Esophagus muscularis mucosa (tissue), 4 donors: Measurements from ENCODE around the gene LKAAEAR1. TPM values are rescaled to one million over a fixed set of nuclear protein-coding genes. Genes with fewer than 3 reads are reported as not detected.

Experiments
- DNase-seq: peaks from one replicate; pipeline ENCODE4 v3.0.0-alpha.2; 2017; ENCODE audit errors: extremely low spot score
- H3K27ac ChIP-seq, 4 donors: fragments of 200-600 bp; sonication (generic); replicated peaks in 1 of 4; 1 replicate in 3 of 4; 2 replicates in 1 of 4; pipeline ENCODE4 v1.5.1; 2016 to 2019; ENCODE audit warnings: mild to moderate bottlenecking in 1 of 4
- H3K27me3 ChIP-seq, 4 donors: fragments of 200-600 bp; sonication (generic); one replicate each; pipeline versions ENCODE4 v1.5.1 to v1.6.0; 2016 to 2019
- H3K36me3 ChIP-seq, 4 donors: fragments of 200-600 bp; sonication (generic); one replicate each; pipeline ENCODE4 v1.5.1; 2016 to 2019
- H3K4me1 ChIP-seq, 4 donors: fragments of 200-600 bp; sonication (generic); one replicate each; pipeline ENCODE4 v1.5.1; 2016 to 2019
- H3K4me3 ChIP-seq, 4 donors: fragments of 200-600 bp; sonication (generic); 1 replicate in 2 of 4; 2 replicates in 2 of 4; pipeline ENCODE4 v1.5.1; 2016 to 2019; ENCODE audit warnings: mild to moderate bottlenecking in 4 of 4, moderate library complexity in 1 of 4
- H3K9me3 ChIP-seq, 4 donors: fragments of 200-600 bp; sonication (generic); 1 replicate in 3 of 4; 2 replicates in 1 of 4; pipeline ENCODE4 v1.5.1; 2016 to 2019
- EP300 ChIP-seq: sonication (generic); formaldehyde crosslinking; IDR thresholded peaks from one replicate; pipeline ENCODE4 v1.6.1; 2017; ENCODE audit warnings: antibody characterized with exemption
- POLR2A ChIP-seq: fragments of 450-650 bp; IDR thresholded peaks from one replicate; pipeline ENCODE4 v1.6.1; 2017; ENCODE audit warnings: antibody characterized with exemption, moderate library complexity, mild to moderate bottlenecking, low read depth
- POLR2AphosphoS5 ChIP-seq, 2 donors: sonication (generic); formaldehyde crosslinking; IDR thresholded peaks; one replicate each; pipeline ENCODE4 v1.6.1; 2017; ENCODE audit warnings: antibody characterized with exemption in 2 of 2
- WGBS: methylation state at CpG from one replicate; pipeline ENCODE4 v1.1.5; 2018; 5-methylcytosine and 5-hydroxymethylcytosine counted together
- intact Hi-C: fragments of 100-400 bp; cut with DNase I; formaldehyde crosslinking; loops from one replicate; pipeline ENCODE4 v1.15.1; 2023
- total RNA-seq, 4 donors: library from RNA; depleted of rRNA; stranded (reverse); fragments of >200 nt; gene quantifications; one replicate each; pipeline versions ENCODE4 v1.1.0 to v1.2.1, GENCODE V29; 2016
- TF ChIP-seq, protein P1 (sequence below), 3 experiments: fragments of 200-600 bp in 2 of 3; fragments of 450-650 bp in 1 of 3; sonication (generic) in 2 of 3; IDR thresholded peaks; one replicate each; pipeline ENCODE4 v1.5.1; 2017 to 2019; ENCODE audit warnings: antibody characterized with exemption in 3 of 3, mild to moderate bottlenecking in 2 of 3, moderate library complexity in 1 of 3

Gene LKAAEAR1
- total RNA-seq, 4 donors from 2014 or later = not detected

DNA sequence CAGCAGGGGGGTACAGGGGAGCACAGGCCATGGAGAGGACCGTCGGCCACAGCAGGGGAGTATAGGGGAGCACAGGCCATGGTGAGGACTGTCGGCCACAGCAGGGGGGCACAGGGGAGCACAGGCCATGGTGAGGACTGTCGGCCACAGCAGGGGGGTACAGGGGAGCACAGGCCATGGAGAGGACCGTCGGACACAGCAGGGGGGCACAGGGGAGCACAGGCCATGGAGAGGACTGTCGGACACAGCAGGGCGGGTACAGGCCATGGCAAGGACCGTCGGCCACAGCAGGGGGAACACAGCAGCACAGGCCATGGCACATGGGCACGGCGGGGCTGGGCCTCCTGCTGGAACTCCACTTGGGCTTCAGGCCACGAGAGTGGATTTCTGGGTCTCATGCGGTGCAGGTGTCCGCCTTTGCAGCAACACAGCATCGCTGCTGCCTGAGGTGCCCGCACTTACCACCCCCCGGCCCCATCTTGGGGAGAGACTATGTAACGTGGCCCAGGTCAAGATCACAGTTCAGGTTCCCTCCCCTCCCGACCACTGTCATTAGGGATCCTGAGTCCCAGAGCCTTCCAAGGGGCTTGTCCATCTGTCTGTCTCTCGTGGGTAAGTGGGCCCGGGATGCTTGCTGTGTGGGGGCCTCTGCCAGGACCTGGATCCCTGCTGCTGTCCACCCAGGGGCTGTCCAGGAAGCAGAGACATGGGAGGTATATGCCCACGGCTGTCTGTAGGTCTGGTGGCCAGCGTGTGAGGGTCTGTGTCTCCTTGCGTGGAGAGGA is 20.7 kb upstream of the LKAAEAR1 start:
- DNase-seq = no peak
- H3K4me1 ChIP-seq = peaks cover 9 to 15% (median 12%) of the 10 kb centered on the region in 4 donors
- H3K36me3 ChIP-seq = no peaks in the 10 kb centered on the region
- WGBS = 71% methylated on average over 14 of the region's 25 CpGs
- H3K4me3 ChIP-seq = no peak overlapping the region
- peaks cover 0 to 86% (median 20%) of the 10 kb centered on the region in 4 donors for H3K27me3 ChIP-seq
- H3K27ac ChIP-seq = no peak overlapping the region
- no peak for TF ChIP-seq POLR2A
- TF ChIP-seq, protein P1, sequence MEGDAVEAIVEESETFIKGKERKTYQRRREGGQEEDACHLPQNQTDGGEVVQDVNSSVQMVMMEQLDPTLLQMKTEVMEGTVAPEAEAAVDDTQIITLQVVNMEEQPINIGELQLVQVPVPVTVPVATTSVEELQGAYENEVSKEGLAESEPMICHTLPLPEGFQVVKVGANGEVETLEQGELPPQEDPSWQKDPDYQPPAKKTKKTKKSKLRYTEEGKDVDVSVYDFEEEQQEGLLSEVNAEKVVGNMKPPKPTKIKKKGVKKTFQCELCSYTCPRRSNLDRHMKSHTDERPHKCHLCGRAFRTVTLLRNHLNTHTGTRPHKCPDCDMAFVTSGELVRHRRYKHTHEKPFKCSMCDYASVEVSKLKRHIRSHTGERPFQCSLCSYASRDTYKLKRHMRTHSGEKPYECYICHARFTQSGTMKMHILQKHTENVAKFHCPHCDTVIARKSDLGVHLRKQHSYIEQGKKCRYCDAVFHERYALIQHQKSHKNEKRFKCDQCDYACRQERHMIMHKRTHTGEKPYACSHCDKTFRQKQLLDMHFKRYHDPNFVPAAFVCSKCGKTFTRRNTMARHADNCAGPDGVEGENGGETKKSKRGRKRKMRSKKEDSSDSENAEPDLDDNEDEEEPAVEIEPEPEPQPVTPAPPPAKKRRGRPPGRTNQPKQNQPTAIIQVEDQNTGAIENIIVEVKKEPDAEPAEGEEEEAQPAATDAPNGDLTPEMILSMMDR (IDR thresholded peaks at IDR 0.05) = no peak
- no peak for TF ChIP-seq POLR2AphosphoS5 (IDR thresholded peaks at IDR 0.05)
- TF ChIP-seq EP300 = no peak
- intact Hi-C loops = no loop called here
- H3K9me3 ChIP-seq = no peaks in the 10 kb centered on the region

DNA sequence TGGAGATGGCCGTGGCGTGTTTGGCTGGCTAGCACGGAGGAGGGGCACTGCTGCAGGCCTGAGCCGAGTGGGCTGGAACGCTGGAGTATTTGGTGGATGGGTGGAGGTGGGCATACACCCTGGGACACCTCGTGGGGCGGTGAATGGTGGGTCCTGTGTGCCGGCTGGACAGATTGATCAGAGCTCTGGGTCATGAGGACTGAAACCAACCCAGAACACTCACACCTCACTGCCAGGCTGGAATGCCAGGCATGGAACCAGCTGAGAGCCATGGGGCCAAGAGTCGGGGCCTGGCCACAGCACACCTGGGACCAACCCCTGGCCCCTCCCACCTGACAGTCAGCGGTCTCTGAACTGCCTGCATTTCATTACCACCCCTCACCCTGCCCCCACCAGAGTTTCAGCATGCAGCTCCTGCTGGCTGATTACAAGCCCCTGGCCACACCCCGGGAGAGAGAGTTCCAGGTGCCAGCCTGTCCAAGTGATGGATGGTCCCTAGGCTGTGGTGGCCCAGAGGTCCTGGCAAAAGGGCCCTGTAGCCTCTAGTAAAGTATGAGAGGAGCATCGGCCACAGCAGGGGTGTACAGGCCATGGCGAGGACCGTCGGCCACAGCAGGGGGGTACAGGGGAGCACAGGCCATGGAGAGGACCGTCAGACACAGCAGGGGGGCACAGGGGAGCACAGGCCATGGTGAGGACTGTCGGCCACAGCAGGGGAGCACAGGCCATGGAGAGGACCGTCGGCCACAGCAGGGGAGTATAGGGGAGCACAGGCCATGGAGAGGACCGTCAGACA is 19.9 kb upstream of the LKAAEAR1 start:
- TF ChIP-seq POLR2AphosphoS5 (IDR thresholded peaks at IDR 0.05) (no peak), POLR2A (no peak), EP300 (no peak)
- TF ChIP-seq, protein P1 (IDR thresholded peaks at IDR 0.05) = no peak
- Histone ChIP-seq H3K9me3 (no peaks in the 10 kb centered on the region), H3K36me3 (no peaks in the 10 kb centered on the region), H3K27me3 (peaks cover 0 to 85% (median 20%) of the 10 kb centered on the region in 4 donors), H3K4me1 (peaks cover 9 to 15% (median 12%) of the 10 kb centered on the region in 4 donors), H3K4me3 (no peak overlapping the region), H3K27ac (no peak overlapping the region)
- 57% methylated on average over 12 of the region's 20 CpGs for WGBS
- DNase-seq = no peak
- intact Hi-C loops = no loop called here

DNA sequence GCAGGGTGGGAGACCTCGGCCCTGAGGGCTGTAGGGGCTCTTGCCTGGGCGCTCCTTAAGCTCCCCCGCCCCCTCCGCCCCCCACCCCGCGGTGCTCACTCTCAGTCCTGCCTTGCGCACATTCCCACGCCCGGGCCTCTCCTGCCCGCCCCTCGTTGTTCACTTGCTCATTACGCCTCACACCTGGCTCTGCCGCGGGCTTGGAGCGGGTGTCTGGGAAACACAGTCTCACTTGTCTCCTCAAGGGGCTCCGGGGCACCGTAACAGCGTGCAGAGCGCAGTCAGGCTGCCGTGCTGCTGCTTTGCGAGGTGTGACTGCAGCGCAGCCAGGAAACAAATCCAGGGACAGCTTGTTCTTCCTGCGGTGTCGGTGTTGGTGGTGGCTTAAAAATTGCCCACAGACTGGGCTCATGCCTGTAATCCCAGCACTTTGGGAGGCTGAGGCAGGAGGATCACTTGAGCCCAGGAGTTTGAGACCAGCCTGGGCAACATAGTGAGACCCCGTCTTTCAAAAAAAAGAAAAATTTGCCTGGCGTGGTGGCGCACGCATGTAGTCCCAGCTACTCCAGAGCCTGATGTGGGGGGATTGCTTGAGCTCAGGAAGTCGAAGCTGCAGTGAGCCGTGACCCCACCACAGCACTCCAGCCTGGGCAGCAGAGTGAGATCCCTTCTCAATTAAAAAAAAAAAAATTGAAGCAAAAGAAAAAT is 18.6 kb upstream of the LKAAEAR1 start:
- Histone ChIP-seq H3K36me3 (peaks cover 0 to 6% (median 0%) of the 10 kb centered on the region in 4 donors), H3K27ac (no peak overlapping the region), H3K9me3 (no peaks in the 10 kb centered on the region), H3K4me3 (peak overlapping the region in 2 of 4 donors; percentile 46 to 56), H3K27me3 (peaks cover 0 to 87% (median 20%) of the 10 kb centered on the region in 4 donors), H3K4me1 (peaks cover 9 to 15% (median 12%) of the 10 kb centered on the region in 4 donors)
- TF ChIP-seq POLR2A = no peak
- TF ChIP-seq, protein P1 (IDR thresholded peaks at IDR 0.05) = no peak
- TF ChIP-seq POLR2AphosphoS5 (IDR thresholded peaks at IDR 0.05) = no peak
- no peak for TF ChIP-seq EP300
- 29% methylated on average over 25 of the region's 30 CpGs for WGBS
- no peak for DNase-seq
- intact Hi-C loops = no loop called here

DNA sequence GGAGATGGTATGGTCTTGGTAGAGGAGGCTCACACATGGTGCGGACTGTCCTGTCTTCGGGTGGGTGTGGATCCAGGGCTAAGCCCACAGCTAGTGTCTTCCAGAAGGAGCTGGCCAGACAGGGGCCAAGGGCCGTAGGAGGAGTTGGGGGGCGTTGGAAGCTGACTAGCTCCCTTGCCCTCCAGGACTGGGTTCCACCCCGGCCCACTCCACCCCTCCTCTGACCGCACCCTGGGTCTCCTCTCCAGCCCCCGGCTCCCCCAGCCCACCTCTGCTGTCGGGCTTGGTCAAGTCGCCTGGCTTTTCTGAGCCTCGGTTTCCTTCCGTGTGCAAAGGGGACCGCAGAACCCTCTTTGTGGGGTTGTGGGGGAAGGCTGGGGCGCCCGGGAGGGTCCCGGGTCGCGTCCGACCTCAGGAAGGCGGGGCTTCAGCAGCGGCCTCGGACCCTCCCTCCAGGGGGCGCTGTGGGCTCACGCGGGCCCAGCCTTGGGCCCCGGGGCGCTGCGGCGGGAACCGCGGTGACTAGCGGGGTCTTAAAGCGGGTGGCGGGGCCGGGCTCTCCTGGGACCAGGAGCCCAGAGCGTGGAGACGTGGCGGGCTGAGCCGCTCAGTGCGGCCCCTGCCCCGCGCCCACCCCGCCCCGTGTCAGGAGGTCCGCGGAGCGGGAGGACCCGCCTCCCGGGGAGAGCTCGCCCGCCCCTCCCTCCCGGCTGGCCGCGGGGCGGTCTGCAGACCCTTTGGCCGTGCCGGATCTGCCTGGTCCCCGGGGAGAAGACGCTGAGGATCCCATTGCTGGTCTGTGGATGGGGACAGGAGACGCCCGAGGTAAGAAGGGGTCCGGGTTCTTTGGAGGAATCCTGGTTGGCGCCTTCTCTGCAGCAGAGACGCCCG is 17.8 kb upstream of the LKAAEAR1 start:
- Histone ChIP-seq H3K4me1 (peaks cover 9 to 15% (median 12%) of the 10 kb centered on the region in 4 donors), H3K4me3 (peak overlapping the region; percentile 36 to 56 (median 44)), H3K36me3 (peaks cover 0 to 6% (median 0%) of the 10 kb centered on the region in 4 donors), H3K9me3 (no peaks in the 10 kb centered on the region), H3K27ac (no peak overlapping the region), H3K27me3 (peaks cover 0 to 85% (median 20%) of the 10 kb centered on the region in 4 donors)
- TF ChIP-seq POLR2A = no peak
- TF ChIP-seq, protein P1 (IDR thresholded peaks at IDR 0.05) = peak; percentile 30 to 62 (median 46)
- intact Hi-C loops = no loop called here
- 62% methylated on average over 2 of the region's 64 CpGs for WGBS
- DNase-seq = no peak
